ENCODE measurements around the gene ZDHHC8. TPM values are rescaled to one million over a fixed set of nuclear protein-coding genes. Genes with fewer than 3 reads are reported as not detected.

The ZDHHC8 gene
- polyA plus RNA-seq, 3 donors: 20.5 to 45.6 (median 28.0) TPM

GRCh38 chr22:20137113-20137512 lies 5.5 kb downstream of the ZDHHC8 start:
- WGBS, 3 donors: 69 to 83% (median 73%) methylated on average over 13 of the region's 13 CpGs
- H3K27ac ChIP-seq (ENCODE audit: low read depth, low read length): no peak overlapping the region

- H3K27ac ChIP-seq (ENCODE audit: low read depth, low read length): no peak overlapping the region
- WGBS, 3 donors: 36 to 58% (median 43%) methylated on average over 25 to 26 of the region's 26 CpGs
Measured at GRCh38 chr22:20137671-20138416, 6.2 kb downstream of the ZDHHC8 start.

- H3K27ac ChIP-seq (ENCODE audit: low read depth, low read length): no peak overlapping the region
Measured at GRCh38 chr22:20138417-20138738, 6.8 kb downstream of the ZDHHC8 start.

GRCh38 chr22:20138868-20139267 lies 7.3 kb downstream of the ZDHHC8 start:
- WGBS, 3 donors: 84 to 92% (median 90%) methylated on average over 16 of the region's 16 CpGs
- no peak overlapping the region for H3K27ac ChIP-seq (ENCODE audit: low read depth, low read length)

More at GRCh38 chr22:20138417-20138738, 6.8 kb downstream of the ZDHHC8 start:
- 54 to 67% (median 66%) methylated on average over 4 of the region's 4 CpGs for WGBS, 3 donors

- no peak overlapping the region for H3K27ac ChIP-seq (ENCODE audit: low read depth, low read length)
- 94% methylated on average over 36 of the region's 36 CpGs for WGBS, 3 donors
Measured at GRCh38 chr22:20139391-20140106, 7.9 kb downstream of the ZDHHC8 start.

GRCh38 chr22:20140107-20140445 lies 8.5 kb downstream of the ZDHHC8 start:
- no peak overlapping the region for H3K27ac ChIP-seq (ENCODE audit: low read depth, low read length)
- WGBS, 3 donors: 90 to 95% (median 92%) methylated on average over 10 to 11 of the region's 11 CpGs

GRCh38 chr22:20140521-20140964 lies 8.9 kb downstream of the ZDHHC8 start:
- WGBS, 3 donors: 88 to 95% (median 92%) methylated on average over 15 to 17 of the region's 17 CpGs

GRCh38 chr22:20141186-20142077 lies 9.8 kb downstream of the ZDHHC8 start:
- WGBS, 3 donors: 84 to 88% (median 87%) methylated on average over 22 of the region's 22 CpGs
- no peak overlapping the region for H3K27ac ChIP-seq (ENCODE audit: low read depth, low read length)

More at GRCh38 chr22:20140521-20140964, 8.9 kb downstream of the ZDHHC8 start:
- H3K27ac ChIP-seq (ENCODE audit: low read depth, low read length): no peak overlapping the region

GRCh38 chr22:20142711-20143621 lies 11.4 kb downstream of the ZDHHC8 start:
- H3K27ac ChIP-seq (ENCODE audit: low read depth, low read length): no peak overlapping the region
- WGBS, 3 donors: 92 to 96% (median 94%) methylated on average over 54 to 65 of the region's 65 CpGs

GRCh38 chr22:20143883-20144665 lies 12.5 kb downstream of the ZDHHC8 start:
- H3K27ac ChIP-seq (ENCODE audit: low read depth, low read length): no peak overlapping the region
- 85 to 93% (median 88%) methylated on average over 19 of the region's 19 CpGs for WGBS, 3 donors

GRCh38 chr22:20145206-20145831 lies 13.7 kb downstream of the ZDHHC8 start:
- WGBS, 3 donors: 90 to 91% (median 91%) methylated on average over 20 to 22 of the region's 22 CpGs
- H3K27ac ChIP-seq (ENCODE audit: low read depth, low read length): no peak overlapping the region

GRCh38 chr22:20145832-20146223 lies 14.2 kb downstream of the ZDHHC8 start:
- 87 to 96% (median 90%) methylated on average over 19 to 21 of the region's 21 CpGs for WGBS, 3 donors
- no peak overlapping the region for H3K27ac ChIP-seq (ENCODE audit: low read depth, low read length)

GRCh38 chr22:20146777-20147176 lies 15.2 kb downstream of the ZDHHC8 start:
- WGBS, 3 donors: 78 to 87% (median 87%) methylated on average over 11 to 22 of the region's 22 CpGs
- H3K27ac ChIP-seq (ENCODE audit: low read depth, low read length): no peak overlapping the region

- H3K27ac ChIP-seq (ENCODE audit: low read depth, low read length): no peak overlapping the region
- 67 to 75% (median 74%) methylated on average over 14 of the region's 14 CpGs for WGBS, 3 donors
Measured at GRCh38 chr22:20147237-20147988, 15.8 kb downstream of the ZDHHC8 start.

GRCh38 chr22:20148414-20148813 lies 16.8 kb downstream of the ZDHHC8 start:
- no peak overlapping the region for H3K27ac ChIP-seq (ENCODE audit: low read depth, low read length)
- 72 to 86% (median 86%) methylated on average over 16 to 18 of the region's 18 CpGs for WGBS, 3 donors
